ENCODE measurements around the gene KRT15.

Gene KRT15

GRCh38 chr17:41500131-41500911, 18.4 kb downstream of the KRT15 start:
- DNase-seq, result no peak

GRCh38 chr17:41499714-41500113, 19.0 kb downstream of the KRT15 start:
- DNase-seq, result no peak

DNA sequence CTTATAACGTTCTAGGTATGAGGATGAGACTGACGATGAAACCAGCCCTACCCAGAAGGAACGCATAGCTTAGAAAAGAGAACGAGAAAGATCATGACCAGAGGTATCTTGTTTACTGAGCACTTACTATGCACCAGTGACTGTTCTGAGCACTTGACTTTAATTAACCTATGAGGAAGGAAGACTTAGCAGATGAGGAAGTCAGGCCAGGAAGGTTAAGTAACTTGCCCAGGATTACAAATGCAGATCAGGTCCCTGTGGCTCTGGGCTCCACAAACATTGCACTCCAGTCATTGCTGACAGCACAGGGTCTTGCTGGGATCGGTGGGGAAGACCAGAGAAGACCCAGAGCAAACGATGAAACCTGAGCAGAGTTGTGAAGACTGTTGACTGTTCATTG, 20.4 kb downstream of the KRT15 start:
- no peak for DNase-seq

DNA sequence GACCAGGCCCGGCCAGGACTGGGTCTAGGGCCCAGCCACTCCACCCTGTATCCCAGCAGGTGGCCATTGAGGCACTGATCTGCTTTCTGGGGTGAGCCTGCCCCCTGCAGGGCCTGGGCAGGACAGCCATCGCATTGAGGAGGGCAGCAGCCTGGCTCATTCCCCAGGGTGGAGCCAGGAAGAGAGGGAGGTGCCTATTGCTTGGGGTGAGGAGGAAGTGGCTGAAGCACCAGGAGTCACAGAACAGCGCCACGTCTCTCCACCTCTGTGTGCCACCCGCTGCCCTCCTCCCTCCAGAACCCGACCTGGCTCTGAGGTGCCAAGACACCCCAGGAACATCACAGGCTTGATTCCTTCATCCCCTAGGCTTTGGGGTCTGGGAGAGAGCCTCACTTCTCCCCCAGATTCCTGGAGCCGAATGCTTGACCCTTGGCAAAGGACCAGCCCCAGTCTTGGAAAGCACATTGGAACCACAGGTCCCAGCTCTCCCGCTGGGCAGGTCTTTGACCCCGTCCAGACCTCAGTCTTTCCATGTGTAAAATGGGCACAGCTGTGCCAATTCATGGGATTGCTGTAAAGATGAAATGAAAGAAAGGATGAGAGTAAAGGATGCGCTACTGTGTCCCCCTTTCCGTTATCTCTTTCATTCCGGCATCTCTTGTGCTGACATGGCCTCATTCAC, 21.7 kb downstream of the KRT15 start:
- DNase-seq, result peak; percentile 49

- no peak for DNase-seq
Measured at GRCh38 chr17:41494524-41494923, 24.2 kb downstream of the KRT15 start.

- DNase-seq, result no peak
Measured at GRCh38 chr17:41492771-41493170, 25.9 kb downstream of the KRT15 start.

GRCh38 chr17:41492351-41492750, 26.3 kb downstream of the KRT15 start:
- no peak for DNase-seq

DNA sequence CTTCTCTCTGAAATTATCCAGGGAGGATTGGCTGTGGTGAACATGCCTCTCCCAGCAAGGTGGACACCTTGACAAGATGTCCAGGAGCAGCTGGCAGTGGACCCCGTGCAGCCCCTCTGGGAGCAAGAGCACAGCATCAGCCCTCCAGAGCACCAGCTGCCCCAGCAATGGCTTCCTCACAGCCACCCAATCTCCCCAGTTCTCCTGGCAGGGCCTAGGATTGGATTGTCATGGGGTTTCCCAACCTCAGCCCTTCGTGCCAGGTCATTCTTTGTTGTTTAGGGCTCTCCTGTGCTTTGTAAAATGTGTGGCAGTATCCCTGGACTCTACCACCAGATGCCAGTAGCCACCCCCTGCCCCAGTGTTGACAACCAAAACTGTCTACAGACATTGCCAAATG, 27.2 kb downstream of the KRT15 start:
- no peak for DNase-seq

DNA sequence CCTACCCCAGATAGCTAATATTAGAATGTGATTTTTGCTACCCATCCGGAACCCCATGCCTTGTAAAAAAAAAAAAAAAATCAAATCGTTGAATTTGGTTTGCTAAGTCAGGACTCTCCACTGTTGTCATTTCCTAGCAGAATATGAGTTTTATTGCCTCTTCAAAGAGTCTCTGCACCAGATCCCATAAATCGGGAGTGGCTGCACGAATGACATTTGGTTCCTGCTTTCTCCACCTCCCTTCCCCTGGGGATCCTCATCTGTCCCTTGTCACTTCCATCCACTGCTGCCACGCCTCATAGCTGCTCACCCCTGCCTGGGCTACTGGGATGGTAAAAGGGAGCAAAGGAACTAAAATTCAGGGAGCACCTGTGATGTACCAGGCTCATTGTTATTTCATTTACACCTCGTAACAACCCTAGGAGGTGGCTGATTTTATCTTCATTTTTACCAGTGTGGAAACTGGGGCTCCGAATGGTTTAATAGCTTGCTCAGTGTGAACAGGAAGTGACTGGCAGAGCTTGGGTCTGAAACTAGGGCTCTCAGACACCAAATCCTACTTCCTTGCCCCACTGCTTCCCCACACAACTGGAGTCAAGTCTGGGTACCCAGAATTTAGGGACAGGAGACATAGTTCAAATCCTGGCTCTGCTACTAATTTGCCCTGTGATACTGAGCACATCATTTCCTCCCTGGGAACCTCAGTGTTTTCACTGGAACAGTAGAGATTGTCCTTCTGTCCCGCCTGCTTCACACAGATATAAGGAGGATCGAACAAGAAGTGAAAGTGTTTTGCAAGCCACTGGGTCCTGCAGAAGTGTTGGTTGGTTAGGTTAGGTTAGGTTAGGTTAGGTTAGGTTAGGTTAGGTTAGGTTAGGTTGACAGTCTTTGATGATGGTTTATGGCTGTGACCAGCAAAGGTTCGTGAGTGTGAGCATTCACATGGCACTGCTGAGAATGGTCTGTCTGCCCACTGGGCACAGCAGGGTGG, 28.4 kb downstream of the KRT15 start:
- DNase-seq, result no peak

- no peak for DNase-seq
Measured at GRCh38 chr17:41489531-41489930, 29.2 kb downstream of the KRT15 start, which contains the start of gene KRT36. Gene KRT36, minus strand, starts transcription at chr17:41489910. Its CDS starts 46 bp downstream, at chr17:41489864.

DNA sequence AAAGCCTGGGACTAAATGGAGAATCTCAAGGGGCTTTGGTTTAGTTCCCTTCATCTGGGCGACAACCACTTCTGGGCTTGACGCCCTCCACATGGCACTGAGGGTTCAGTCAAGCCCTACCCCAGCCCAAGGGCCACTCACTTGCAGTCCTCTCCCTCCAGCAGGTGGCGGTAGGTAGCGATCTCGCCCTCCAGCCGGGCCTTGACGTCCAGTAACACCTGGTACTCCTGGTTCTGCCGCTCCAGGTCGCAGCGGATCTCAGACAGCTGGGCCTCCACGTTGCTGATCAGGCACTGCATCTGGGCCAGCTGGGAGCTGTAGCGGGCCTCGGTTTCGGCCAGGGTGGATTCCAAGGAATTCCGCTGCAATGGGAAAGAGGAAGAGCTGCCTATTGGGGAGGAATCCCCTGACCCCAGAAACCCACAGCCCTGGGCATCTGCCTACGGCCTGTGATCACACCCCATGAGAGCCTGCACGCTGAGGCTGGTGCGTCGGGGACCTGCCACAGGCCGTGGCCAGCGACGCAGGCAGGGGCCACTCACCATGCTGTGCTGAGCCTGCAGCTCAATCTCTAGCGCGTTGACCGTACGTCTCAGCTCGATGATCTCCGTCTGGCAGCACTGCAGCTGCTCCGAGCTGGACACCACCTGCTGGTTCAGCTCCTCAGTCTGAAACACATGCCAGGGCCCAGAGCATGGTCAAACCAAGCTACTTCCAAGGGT, 31.7 kb downstream of the KRT15 start:
- no peak for DNase-seq

DNA sequence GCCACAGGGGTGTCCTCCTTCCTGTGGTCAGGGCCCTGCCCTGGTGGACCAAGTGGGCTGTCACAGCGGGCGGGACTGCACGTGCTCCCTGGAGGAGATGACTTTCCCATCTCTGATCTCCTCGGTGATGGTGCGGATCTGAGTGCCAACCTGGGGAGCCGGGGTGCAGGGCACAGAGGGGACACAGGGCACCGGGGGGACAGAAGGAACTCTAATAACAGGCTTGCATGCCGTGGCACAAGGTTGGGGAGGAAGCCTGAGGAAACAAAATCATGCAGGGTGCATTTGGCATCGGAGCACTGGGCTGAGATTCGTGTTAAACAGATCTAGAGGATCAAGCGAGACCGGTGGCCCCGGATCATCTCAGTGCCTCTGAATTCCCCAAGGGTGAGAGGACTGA, 32.4 kb downstream of the KRT15 start:
- no peak for DNase-seq

- no peak for DNase-seq
Measured at GRCh38 chr17:41484920-41485904, 33.5 kb downstream of the KRT15 start.

DNA sequence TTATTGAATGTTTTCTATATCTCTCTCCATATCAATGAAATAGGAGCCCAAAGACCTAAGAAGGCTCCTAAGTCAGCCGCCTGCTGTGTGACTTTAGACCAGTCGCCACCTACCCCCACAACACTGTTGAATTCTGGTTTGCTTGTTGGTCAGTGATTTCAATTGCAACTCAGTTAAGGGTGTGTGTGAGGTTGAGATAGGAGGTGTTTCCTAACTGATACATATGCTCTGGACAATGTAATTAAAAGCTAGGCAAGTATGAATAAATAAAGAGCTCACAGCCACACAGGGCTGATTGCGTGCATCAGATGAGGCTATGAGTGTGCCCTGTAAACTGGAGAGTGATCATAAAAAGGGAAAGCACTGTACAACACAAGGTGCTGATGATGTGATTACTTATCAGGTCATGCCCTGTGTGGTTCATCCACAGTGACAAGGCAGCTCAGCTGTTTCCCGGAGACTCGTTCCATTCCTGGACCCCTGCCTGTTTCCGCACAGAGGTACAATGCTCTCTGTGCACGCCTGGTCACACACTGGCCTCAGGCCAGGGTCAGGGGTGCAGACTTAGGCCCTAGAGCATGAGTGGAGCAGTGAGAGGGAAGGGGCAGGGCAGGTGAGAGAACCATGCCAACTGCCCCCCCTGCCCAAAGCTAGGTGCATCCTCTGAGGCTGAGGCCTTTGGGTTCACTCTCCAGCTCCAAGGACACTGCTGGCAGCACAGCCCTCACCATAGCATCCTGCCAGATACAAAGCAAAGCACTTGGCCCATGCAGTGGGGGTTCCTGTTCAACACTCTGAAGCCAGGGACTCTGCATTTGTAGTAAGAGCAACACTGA, 34.5 kb downstream of the KRT15 start:
- DNase-seq, result peak; percentile 32

- DNase-seq, result no peak
Measured at GRCh38 chr17:41483531-41483930, 35.2 kb downstream of the KRT15 start.

DNA sequence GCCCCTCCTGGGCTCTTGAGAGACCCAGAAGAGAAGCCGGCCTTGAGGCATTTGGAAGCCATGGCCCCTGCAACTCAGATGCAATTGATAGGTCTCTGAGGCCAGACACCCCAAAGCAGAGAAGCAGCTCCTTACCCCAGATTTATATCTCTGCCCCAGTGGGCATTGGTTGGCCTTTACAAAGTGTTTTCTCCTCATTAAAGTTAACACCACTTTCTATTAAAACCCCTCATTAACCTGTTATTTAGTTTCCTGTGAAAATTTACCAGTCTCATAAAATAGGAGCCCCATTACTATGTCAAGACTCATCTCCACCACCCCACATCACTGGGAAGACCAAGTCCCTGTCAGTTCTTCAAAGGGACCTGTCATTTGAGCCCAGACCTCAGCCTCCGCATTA, 37.7 kb downstream of the KRT15 start, which contains the start of gene KRT35:
TSS of gene KRT35 (minus strand) at position 116 of the 400 bp plus-strand sequence. CDS start at position 62, 54 bp downstream.
- no peak for DNase-seq

GRCh38 chr17:41480581-41480980, 38.1 kb downstream of the KRT15 start:
- no peak for DNase-seq

GRCh38 chr17:41480136-41480535, 38.6 kb downstream of the KRT15 start:
- no peak for DNase-seq

GRCh38 chr17:41478237-41478636, 40.5 kb downstream of the KRT15 start:
- DNase-seq, result no peak

Measured in NCI-H1092 (cell line).